GM19328 (cell line): ENCODE results near the gene MAPRE2.

Source experiments
- ATAC-seq: cut with Tn5 transposase; IDR thresholded peaks from one replicate; pipeline ENCODE4 v1.9.1; 2021; ENCODE audit warnings: mild to moderate bottlenecking, moderate library complexity; ENCODE audit not compliant: unreplicated experiment

MAPRE2 gene

DNA sequence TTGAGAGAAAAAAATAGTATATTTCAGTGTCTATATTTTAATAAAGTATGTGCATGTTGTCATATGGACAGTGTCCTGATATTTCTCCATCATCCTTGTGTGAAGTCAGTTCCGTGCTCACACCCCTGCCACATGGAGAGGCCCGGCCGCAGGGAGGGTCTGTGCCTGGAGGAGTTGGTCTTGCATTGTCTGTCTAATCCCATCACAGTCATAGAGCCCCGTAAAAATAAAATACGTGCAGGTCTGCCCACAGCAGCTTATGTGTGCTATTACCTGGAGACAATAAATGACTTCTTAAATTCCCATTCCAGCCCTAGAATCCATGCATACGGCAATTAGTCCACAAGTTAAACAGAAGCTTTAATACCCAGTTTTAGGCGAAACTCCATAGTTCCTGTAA lies 20.1 kb downstream of the MAPRE2 start:
- no peak for ATAC-seq

GRCh38 chr18:35061804-35062203 lies 20.6 kb downstream of the MAPRE2 start:
- no peak for ATAC-seq

- no peak for ATAC-seq
Observed at GRCh38 chr18:35062408-35062807, 21.2 kb downstream of the MAPRE2 start.

- ATAC-seq = no peak
Observed at GRCh38 chr18:35063875-35064690, 22.9 kb downstream of the MAPRE2 start.

DNA sequence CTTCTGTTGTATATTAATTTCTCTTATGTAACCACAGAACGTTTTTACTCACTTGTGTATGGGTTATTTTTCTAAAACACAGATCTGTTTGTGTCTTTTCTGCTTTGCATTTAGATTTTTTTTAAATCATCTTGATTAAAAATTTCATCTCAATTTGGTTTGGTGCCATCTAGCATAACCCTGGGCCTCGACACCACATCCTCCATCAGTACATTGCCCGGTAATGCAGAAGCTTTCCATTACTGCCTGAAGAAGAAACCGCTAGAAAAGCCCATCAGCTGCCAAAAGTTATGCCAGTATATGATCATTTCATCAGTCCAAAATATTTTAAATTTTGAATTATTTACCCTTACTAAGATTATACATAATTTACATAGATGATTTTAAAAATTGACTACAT lies 26.2 kb downstream of the MAPRE2 start:
- no peak for ATAC-seq

DNA sequence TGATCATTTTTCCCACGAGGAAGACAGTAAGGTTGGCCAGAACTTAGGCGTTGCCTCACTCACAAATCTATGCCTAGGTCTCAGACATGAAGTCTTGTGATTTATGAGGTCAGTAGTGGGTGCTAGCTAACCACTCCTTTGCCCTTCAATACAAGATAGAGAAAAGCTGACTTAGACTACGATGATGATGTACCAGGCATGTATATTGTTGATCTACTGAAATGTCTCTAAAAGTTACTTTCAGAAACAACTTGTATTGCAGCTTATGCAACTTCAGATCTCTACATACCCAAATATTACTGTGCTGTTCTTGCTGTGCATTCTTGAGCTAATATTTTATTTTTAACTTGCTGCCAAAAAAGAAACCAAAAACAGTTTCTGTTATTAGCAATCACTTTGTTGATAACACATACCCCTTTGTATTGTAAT lies 30.6 kb downstream of the MAPRE2 start:
- ATAC-seq = no peak

GRCh38 chr18:35072616-35073015 lies 31.4 kb downstream of the MAPRE2 start:
- ATAC-seq = no peak

GRCh38 chr18:35073186-35074105 lies 32.2 kb downstream of the MAPRE2 start:
- no peak for ATAC-seq

DNA sequence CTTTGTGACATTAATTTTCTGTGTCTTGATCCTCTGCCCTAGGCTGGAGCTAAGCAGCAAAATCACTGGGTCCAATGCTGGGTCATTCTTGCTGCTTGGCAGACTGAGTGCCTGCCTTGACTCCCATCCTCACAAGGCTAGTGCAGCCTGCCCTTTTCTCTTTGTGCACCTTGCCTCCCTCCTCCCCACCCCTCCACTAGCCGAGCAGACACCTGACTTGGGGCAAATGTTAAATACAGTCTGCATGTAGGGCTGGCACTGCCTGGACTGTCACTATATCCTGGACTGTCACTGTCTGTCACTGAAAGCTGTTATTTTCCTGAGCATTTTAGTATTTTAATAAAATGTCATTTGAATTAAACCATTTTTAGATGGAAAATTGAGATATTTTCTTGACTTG lies 33.4 kb downstream of the MAPRE2 start:
- ATAC-seq = no peak

DNA sequence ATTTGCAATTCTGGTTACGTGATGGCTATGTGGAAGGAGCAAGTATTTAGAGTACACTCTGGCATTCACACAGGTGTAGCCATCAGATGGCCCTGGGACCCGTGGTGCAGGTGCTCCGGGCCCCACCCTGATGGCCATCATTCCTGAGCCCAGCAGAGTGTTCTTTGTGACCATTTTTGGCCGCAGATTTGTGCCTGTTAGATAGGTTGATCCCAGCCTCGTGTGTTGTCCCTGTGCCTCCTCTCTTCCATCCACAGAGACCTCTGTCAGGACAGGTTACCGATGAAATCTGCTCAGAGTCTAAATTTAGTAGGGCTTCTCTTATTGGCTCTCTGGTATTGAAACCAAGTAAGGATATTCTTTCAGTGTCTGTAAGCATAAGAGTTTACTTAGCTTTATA lies 33.9 kb downstream of the MAPRE2 start:
- no peak for ATAC-seq

DNA sequence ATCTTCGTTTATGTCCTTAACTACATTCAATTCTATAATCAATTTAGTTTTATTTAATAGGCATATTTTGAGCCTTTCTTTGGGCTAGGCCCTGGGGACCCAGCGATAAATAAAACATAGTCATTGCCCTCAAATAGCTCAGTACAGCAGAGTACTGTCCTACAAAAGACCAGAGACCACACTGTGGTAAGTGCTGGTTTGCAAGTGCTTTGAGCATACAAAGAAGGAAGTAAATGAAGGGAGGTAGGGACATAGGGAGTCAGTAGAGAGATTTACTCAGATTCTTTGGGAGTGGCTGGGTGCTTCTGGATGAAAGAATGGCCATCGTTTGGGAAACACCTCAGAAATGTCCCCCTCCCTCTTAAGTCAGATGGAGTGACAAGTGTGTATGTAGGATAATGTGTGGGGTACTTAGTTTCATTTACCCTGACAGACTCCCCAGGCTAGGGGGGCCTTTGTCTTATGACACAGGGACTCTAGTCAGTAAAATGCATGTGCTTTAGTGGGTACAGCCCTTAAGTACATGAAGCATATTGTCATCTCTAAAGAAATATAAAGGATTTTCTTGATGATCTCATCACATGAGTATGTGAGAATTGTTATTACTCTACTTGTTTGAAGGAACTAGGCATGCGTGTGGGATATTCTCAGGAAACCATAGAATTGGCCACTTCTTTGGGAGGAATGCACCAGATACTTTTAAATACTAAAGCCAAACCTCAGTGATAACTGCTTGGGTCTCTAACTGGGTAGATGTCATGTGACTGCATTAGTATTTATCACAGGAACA lies 35.1 kb downstream of the MAPRE2 start:
- no peak for ATAC-seq

DNA sequence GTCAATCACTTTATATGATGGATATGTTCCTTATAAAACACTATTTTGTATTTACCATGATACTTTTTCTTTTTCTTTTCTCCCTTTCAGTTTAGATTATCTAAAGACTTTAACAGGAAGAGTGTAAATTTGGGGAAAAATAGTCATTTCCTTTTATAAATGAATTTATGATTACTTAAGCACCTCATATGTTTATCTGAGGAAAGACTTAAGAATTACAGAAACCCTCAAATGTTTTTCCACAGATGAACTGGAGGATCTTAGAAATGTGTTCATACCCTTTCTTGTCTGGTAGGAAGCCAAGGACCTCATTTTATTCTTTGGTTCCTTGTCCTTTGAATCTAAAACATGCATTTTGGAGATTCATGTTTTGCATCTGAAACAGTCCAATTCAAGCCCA lies 36.7 kb downstream of the MAPRE2 start:
- ATAC-seq = no peak

DNA sequence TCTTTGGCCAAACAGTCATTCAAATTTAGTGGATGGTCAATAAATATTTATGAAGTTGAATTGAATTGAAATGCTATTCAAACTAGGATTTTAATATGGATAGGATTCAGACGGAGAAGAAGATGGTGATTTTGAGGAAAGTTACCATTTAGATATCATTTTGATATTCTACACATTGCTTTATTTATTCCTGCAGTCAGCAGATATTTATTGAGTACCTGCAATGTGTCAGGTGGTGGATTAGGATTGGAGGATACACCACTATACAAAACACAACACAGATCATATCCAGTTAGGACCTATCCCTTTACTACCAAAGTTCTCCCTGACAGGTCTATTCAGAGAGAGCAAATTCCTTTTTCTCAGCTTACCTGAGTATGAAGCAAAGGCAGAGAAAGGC lies 38.8 kb downstream of the MAPRE2 start:
- no peak for ATAC-seq

GRCh38 chr18:35083174-35083712 lies 42.0 kb downstream of the MAPRE2 start:
- ATAC-seq = no peak

DNA sequence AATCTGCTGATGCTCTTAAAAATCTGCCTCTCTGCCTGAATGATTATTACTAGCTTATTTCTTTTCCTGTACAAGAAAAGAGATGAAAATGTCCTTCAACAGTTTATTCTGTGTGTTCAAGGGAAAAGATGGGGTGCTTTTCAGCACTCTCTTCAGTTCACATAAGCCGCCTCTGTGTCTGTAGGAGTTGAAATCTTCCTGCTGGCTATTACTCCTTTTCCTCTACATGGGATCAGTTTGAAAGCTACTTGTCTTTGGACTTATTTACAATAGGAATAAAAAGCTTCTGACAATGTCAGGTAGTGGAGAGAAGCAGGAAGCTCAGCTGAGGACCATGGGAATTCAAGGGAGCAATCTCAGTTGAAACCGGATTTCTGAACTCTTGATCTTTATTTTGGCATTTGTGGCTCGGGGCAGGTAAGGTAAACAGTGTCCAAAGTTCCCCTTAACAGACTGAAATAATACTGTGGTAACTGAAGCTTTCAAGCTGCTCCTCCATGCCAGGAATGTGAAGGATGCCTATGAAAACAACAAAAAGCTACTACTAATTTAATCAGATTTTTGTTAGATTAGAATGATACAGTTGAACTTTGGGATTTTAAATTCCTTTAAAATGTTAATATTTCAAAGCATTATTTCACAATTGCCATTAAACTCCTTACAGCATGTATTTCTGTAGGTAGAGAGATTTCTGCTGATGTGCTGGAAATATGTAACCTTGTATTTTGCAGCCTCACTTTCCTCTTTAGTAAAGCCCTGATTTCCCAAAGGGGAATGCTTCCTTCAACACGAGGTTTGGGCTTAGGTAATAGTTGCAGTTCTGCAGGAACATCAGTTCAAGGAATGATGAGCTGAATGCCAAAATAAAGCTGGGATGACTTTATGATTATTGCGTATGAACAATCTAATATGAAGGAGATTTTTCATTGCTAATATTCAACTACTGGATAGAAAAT lies 43.6 kb downstream of the MAPRE2 start:
- no peak for ATAC-seq

GRCh38 chr18:35085450-35086380 lies 44.5 kb downstream of the MAPRE2 start:
- no peak for ATAC-seq

DNA sequence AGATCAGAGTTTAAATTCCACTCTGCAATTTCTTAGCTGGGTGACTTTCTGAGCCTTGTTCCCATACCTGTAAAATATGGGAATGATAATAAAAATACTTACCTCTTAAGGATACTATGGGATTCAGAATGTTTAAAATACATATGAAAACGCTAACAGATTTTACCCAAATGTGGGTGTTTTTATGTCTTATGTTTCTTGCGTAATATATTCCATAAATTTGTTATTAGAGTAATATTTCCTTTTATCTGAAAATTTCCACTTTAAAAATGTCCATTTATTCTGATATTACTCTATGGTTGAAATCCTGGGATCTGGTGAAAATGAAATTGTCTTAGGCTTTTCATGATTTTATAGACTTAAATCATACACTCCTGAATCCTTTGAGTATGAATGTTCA lies 45.5 kb downstream of the MAPRE2 start:
- ATAC-seq = no peak

- ATAC-seq = no peak
Observed at GRCh38 chr18:35087726-35088125, 46.5 kb downstream of the MAPRE2 start.

DNA sequence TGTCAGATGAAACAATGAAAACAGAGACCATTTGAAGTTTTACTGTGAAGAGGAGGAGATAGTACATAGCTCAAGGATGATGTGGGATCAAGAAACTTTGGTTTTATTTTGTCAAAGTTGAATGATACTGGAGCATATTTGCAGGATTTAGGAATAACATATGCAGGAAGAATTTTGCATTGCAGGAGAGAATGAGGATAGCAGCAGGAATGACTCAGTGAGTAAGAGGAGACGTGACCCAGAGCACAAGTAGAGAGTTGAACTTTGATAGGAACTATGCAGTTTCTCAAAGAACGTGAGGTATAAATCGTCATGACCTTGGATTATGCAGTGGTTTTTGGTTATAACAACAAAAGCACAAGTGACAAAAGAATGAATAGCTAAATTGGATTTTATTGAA lies 47.7 kb downstream of the MAPRE2 start:
- ATAC-seq = no peak
